HFF-Myc (cell line): ENCODE results near the gene CFDP1.

Source experiments
- DNase-seq: peaks from one replicate; pipeline ENCODE4 v3.0.0-alpha.2; 2011; ENCODE audit warnings: low read depth; ENCODE audit errors: extremely low read depth
- H3K4me3 ChIP-seq: replicated peaks from 2 replicates; pipeline ENCODE4 v1.5.1; 2011; ENCODE audit warnings: low read depth, mild to moderate bottlenecking, control low read depth, low read length
- TF ChIP-seq, protein P1 (sequence below): IDR thresholded peaks from 2 replicates; pipeline ENCODE4 v1.5.1; 2012; ENCODE audit warnings: mild to moderate bottlenecking, low read depth, low read length, control low read depth; ENCODE audit errors: missing control alignments

The CFDP1 gene

DNA sequence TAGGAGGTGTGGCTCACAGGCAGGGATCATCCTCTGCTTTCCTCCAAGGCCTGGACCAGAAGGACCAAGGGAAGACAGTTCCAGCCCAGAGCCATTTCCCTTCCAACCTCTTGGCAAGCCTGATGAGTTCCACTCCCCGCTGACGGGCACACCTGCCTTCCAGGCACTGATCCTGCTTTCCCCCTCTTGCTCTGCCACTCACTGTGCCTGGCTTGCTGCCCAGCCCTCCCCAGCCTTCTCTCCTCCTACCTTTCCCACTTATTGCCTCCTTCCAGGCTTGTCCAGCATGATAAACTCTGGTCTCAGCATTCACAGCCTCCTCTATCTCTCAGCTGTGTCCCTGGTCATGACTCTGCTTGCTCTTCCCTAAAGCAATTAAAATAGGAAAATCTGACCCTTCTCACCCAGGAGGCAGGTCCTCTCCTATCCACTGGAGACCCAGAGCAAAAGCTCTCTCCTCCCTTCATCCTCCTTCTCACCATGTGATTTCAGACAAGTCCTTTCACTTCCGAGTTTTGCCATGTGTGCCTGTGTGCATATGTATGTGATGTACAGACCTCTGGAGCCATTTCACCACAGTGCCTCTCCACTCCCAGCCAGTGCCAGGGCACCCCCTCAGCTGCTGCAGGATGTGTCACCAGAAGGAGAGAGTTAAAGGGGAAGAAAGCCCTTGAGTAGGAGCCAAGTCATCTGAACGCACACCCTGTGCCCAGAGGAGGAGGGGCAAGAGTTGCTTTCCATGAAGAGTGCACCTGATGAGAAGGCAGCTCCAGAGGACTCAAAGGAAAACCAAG is 44.6 kb upstream of the CFDP1 start:
- no peak for DNase-seq
- no peak overlapping the region for H3K4me3 ChIP-seq
- TF ChIP-seq, protein P1, sequence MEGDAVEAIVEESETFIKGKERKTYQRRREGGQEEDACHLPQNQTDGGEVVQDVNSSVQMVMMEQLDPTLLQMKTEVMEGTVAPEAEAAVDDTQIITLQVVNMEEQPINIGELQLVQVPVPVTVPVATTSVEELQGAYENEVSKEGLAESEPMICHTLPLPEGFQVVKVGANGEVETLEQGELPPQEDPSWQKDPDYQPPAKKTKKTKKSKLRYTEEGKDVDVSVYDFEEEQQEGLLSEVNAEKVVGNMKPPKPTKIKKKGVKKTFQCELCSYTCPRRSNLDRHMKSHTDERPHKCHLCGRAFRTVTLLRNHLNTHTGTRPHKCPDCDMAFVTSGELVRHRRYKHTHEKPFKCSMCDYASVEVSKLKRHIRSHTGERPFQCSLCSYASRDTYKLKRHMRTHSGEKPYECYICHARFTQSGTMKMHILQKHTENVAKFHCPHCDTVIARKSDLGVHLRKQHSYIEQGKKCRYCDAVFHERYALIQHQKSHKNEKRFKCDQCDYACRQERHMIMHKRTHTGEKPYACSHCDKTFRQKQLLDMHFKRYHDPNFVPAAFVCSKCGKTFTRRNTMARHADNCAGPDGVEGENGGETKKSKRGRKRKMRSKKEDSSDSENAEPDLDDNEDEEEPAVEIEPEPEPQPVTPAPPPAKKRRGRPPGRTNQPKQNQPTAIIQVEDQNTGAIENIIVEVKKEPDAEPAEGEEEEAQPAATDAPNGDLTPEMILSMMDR, result no peak

DNA sequence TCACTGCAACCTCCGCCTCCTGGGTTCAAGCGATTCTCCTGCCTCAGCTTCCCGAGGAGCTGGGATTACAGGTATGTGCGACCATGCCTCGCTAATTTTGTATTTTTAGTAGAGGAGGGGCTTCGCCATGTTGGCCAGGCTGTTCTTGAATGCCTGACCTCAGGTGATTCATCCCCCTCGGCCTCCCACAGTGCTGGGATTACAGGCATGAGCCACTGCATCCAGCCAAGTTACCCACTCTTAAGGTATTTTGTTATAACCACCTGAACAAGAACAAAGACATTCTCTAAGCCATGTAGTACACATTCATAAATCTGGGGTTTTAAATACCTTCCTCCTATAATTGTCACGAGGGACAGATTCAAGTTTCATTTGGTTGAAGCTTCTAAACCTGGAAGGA is 43.5 kb upstream of the CFDP1 start:
- no peak for DNase-seq
- H3K4me3 ChIP-seq, result no peak overlapping the region
- TF ChIP-seq, protein P1, result no peak

DNA sequence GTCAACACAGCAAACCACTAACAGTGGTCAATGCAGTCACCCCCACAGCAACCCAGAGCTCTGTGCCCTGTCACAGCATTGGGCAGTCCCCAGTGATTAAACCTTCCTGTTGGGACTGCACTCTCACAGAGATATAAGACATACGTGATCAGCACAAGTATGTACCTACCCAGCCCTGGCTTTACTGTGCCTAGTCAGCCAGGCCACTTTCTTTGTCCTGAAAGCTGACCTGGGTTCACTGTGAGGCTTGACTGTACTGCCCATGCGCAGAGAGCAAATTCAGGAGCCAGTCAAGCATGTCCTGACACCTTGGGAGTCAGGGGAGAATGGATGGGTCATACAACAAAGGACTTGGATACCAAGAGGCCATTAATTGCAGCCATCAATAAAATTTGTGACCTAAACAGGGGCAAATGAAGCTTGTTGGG is 42.1 kb upstream of the CFDP1 start:
- TF ChIP-seq, protein P1, result no peak
- no peak for DNase-seq

DNA sequence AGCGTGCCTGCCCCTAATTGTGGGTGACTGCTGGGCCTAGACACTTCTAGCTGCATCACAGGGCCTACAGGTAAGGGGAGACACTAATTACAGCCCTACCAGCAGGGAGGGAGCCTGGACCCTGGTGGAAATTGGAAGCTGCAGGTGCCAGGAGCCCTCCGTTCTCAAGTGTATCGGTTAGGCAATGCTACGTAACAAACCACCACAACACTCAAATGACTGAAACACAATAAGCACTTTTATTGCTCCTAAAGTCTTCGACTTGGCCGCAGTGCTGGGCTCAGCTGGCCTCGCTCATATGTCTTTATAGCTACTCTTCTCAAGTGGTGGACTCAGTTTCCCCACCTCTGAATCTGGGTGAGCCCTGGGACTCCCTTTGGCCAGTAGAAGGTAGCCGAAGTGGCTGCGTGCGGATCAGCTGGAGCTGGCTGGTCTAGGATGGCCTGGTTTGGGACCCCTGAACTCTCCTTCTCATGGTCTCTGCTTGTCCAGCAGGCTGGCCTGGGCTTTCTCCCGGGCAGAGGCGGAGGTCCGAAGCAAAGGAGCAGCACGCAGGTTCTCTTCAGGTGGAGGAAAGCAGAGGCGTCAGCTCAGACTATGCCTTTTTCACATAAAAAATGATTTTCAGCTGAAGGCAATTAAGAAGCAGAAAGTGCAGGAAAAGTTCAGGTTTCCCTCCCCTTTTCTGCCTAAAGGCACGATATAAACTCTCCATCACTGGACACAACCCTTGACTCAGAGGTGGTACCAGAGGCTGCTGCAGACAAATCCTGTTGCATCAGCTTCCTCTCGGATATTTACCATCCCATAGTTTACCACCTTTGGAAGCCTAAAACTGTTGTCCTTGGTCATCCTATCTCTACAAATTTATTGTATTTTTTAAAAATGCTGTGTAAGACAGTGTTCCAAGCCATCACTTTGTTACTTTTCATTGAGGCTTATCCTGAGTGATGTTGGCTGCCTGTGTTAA is 39.9 kb upstream of the CFDP1 start:
- no peak overlapping the region for H3K4me3 ChIP-seq
- no peak for DNase-seq
- TF ChIP-seq, protein P1, result no peak

More for the DNA sequence above, 42.1 kb upstream of the CFDP1 start:
- H3K4me3 ChIP-seq, result no peak overlapping the region

DNA sequence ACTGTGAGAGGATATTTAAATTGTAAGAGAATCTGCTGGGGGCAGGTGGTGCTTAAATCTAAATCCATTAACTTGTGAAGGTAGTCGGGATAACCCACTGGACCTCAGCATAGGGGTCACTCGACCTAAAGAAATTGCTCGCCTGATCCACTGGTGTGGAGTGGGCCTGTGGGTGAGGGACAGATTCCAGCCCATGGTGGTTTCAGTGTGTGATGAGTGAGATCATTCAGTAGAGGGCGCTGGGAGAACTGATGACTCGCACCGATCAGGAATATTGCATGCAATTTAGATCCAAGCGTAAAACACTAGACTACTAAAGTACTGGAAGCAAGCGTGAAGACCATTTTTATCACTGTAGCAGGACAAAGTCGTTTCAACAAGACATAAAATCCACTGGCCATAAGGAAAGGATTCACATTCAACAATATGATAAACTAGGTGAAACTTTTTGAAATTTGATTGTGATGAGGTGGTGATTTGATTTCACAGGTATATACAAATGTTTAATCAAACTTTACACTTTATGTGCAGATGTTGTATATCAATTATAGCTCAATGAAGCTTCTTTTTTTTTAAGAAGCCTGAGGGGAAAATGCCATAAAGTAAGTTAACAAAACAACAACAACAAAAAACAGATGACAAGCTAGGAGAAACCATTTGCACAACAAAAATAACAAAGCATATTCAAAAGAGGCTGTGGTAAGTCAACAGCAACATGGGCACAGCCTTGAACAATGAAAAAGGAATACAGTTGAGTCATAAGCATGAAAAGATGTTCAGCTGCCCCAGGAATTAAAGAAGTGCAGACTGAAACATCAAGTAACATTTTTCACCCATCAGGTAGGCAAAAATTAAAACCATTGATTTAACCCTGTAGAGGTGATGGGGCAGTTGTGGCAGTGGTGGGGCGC is 38.7 kb upstream of the CFDP1 start:
- peak; percentile 42 for DNase-seq
- H3K4me3 ChIP-seq, result no peak overlapping the region

More for the DNA sequence above, 38.7 kb upstream of the CFDP1 start:
- TF ChIP-seq, protein P1, result peak; percentile 71
